DOHH2 (cell line): ENCODE data around the gene BBS9.

Source experiments
- H3F3A ChIP-seq: fragments of 200-600 bp; sonication (generic), shearing (Covaris generic); 2 replicates; pipeline ENCODE4 v1.6.0; 2016; ENCODE audit warnings: antibody characterized with exemption, mild to moderate bottlenecking; ENCODE audit not compliant: control insufficient read depth, insufficient read depth
- H3K27ac ChIP-seq: fragments of 200-600 bp; sonication (generic); 2 replicates; pipeline ENCODE4 v1.5.1; 2014; ENCODE audit warnings: low read depth, mild to moderate bottlenecking, low read length, moderate library complexity
- H3K27me3 ChIP-seq: fragments of 200-600 bp; sonication (generic); 2 replicates; pipeline ENCODE4 v1.6.1; 2014; ENCODE audit warnings: mild to moderate bottlenecking, low read length, mixed read lengths; ENCODE audit not compliant: control insufficient read depth
- H3K36me3 ChIP-seq: fragments of 200-600 bp; sonication (generic); 2 replicates; pipeline ENCODE4 v1.6.1; 2014; ENCODE audit warnings: mild to moderate bottlenecking, low read length, moderate library complexity, mixed read lengths; ENCODE audit not compliant: control insufficient read depth
- H3K4me1 ChIP-seq: fragments of 200-600 bp; sonication (generic); 2 replicates; pipeline ENCODE4 v1.6.1; 2014; ENCODE audit warnings: mild to moderate bottlenecking, low read length, mixed read lengths; ENCODE audit not compliant: control insufficient read depth
- H3K4me2 ChIP-seq: fragments of 200-600 bp; sonication (generic); 2 replicates; pipeline ENCODE4 v1.6.0; 2014; ENCODE audit warnings: mild to moderate bottlenecking, low read length, moderate library complexity
- H3K4me3 ChIP-seq: fragments of 200-600 bp; sonication (generic); 2 replicates; pipeline ENCODE4 v1.5.1; 2014; ENCODE audit warnings: mild to moderate bottlenecking, low read length, mixed read lengths
- H3K79me2 ChIP-seq: fragments of 200-600 bp; sonication (generic); 2 replicates; pipeline ENCODE4 v1.6.1; 2014; ENCODE audit warnings: mild to moderate bottlenecking, low read length, mixed read lengths; ENCODE audit not compliant: control insufficient read depth
- H3K9me2 ChIP-seq: fragments of 200-600 bp; sonication (generic); replicated peaks from 2 replicates; pipeline ENCODE4 v1.6.1; 2014; ENCODE audit warnings: mild to moderate bottlenecking, low read length, mixed read lengths; ENCODE audit not compliant: control insufficient read depth
- H3K9me3 ChIP-seq: fragments of 200-600 bp; sonication (generic); 2 replicates; pipeline ENCODE4 v1.6.1; 2014; ENCODE audit warnings: antibody characterized with exemption, low read length, mixed read lengths; ENCODE audit not compliant: control insufficient read depth, insufficient read depth
- H4K20me1 ChIP-seq: fragments of 200-600 bp; sonication (generic); 2 replicates; pipeline ENCODE4 v1.6.0; 2014; ENCODE audit warnings: low read depth, mild to moderate bottlenecking, antibody characterized with exemption, low read length, moderate library complexity; ENCODE audit not compliant: control insufficient read depth, insufficient read depth
- EZH2phosphoT487 ChIP-seq: fragments of 200-600 bp; sonication (generic); IDR thresholded peaks from 2 replicates; pipeline ENCODE4 v1.6.1; 2017; ENCODE audit warnings: borderline replicate concordance, mild to moderate bottlenecking, antibody characterized with exemption, low read length, moderate library complexity, mixed read lengths
- TF ChIP-seq, protein P1 (sequence below): fragments of 200-600 bp; sonication (generic); IDR thresholded peaks from one replicate; pipeline ENCODE4 v1.5.1; 2014; ENCODE audit warnings: antibody characterized with exemption, mild to moderate bottlenecking, low read depth, low read length; ENCODE audit not compliant: poor library complexity, severe bottlenecking

The BBS9 gene

DNA sequence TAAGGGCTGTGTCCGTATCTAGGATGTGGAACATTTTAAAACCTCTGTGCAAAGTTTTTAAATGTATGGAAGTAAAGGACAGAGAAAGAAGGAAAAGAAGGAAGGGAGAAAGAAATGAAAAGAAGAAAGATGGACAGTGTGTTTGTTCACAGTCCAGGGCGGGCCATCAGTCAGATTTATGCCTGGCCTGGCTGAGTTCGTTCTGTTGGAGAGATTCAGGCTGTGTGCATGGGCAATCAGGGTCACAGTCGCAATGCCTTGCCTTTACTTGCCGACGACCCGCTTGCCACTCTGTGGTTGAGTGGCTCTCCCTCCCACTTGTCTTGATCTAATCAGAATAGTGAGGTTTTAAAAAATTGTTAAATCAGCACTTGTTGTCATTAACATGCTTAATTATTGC, 406.6 kb downstream of the BBS9 start:
- H3K4me1 ChIP-seq: no peaks in the 10 kb centered on the region
- H3K9me2 ChIP-seq: no peaks in the 10 kb centered on the region; the same call in 1 of the 2 replicates
- peaks cover 11% of the 10 kb centered on the region; the same call in 1 of the 2 replicates for H3K9me3 ChIP-seq
- H3F3A ChIP-seq: no peaks in the 10 kb centered on the region
- no peaks in the 10 kb centered on the region for H3K79me2 ChIP-seq
- TF ChIP-seq EZH2phosphoT487: no peak
- TF ChIP-seq, protein P1, sequence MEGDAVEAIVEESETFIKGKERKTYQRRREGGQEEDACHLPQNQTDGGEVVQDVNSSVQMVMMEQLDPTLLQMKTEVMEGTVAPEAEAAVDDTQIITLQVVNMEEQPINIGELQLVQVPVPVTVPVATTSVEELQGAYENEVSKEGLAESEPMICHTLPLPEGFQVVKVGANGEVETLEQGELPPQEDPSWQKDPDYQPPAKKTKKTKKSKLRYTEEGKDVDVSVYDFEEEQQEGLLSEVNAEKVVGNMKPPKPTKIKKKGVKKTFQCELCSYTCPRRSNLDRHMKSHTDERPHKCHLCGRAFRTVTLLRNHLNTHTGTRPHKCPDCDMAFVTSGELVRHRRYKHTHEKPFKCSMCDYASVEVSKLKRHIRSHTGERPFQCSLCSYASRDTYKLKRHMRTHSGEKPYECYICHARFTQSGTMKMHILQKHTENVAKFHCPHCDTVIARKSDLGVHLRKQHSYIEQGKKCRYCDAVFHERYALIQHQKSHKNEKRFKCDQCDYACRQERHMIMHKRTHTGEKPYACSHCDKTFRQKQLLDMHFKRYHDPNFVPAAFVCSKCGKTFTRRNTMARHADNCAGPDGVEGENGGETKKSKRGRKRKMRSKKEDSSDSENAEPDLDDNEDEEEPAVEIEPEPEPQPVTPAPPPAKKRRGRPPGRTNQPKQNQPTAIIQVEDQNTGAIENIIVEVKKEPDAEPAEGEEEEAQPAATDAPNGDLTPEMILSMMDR: no peak
- H3K27ac ChIP-seq: no peak overlapping the region
- H3K36me3 ChIP-seq: no peaks in the 10 kb centered on the region
- no peak overlapping the region for H3K4me2 ChIP-seq
- H3K4me3 ChIP-seq: no peak overlapping the region
- H4K20me1 ChIP-seq: no peaks in the 10 kb centered on the region
- H3K27me3 ChIP-seq: no peaks in the 10 kb centered on the region

DNA sequence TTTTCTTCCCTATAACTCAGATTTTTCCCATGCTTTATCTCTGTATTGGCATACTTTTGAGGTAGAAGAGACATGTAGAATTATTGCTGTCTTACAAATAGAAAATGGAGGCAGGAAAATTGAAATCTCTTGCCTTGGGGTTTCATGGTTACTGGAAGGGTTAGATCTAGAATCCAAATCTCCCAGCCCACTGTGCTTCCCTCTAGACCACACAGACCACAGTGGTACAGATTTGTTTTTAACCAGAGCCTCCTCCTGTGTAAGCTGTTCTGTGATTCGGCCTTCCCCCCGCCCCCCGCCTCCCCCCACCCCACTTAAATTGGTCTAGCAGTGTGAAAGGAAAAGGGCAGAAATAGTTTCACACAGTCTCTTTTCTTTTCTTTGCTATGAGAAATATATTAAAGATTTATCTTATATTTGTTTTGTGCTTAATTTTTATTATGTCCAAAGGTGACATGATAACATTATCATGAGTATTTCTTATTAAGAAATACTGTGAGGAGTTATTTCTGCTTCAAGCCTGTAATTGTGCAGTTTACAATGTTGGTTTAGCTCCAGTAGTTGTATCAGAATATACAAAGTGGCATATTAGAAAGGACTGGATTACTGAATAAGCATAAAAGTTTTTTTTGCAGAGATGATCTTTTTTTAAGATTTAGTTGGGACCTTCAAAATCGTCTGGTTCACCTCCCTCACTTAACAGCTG, 407.2 kb downstream of the BBS9 start:
- TF ChIP-seq, protein P1: no peak
- TF ChIP-seq EZH2phosphoT487: no peak
- H3K9me2 ChIP-seq: no peaks in the 10 kb centered on the region; the same call in 1 of the 2 replicates
- H3K36me3 ChIP-seq: no peaks in the 10 kb centered on the region
- H3K4me1 ChIP-seq: no peaks in the 10 kb centered on the region
- no peak overlapping the region for H3K27ac ChIP-seq
- no peaks in the 10 kb centered on the region for H3K27me3 ChIP-seq
- no peaks in the 10 kb centered on the region for H3K79me2 ChIP-seq
- H3K4me2 ChIP-seq: no peak overlapping the region
- H4K20me1 ChIP-seq: no peaks in the 10 kb centered on the region
- H3K4me3 ChIP-seq: no peak overlapping the region
- H3F3A ChIP-seq: no peaks in the 10 kb centered on the region
- peaks cover 13% of the 10 kb centered on the region; the same call in 1 of the 2 replicates for H3K9me3 ChIP-seq

DNA sequence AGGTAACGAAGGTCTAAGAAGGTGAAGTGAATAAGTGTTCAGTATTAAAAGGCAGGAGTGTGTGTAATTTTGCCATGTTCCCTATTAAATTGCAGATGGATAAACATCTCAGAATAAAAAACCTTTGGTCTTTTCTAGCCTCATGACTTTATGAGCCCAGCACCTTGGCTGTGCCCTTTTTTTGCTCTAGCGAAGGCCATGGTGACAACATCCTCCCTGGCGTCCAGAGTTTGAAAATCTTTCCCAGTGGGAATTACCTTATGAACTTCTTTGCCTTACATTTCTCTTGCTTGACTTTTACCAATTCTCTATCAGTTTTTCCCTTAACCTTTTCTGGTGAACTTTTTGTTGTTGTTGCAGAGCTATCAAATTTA, 407.7 kb downstream of the BBS9 start:
- Histone ChIP-seq H3K27me3 (no peaks in the 10 kb centered on the region), H3K9me3 (peaks cover 13% of the 10 kb centered on the region; the same call in 1 of the 2 replicates), H3K4me2 (no peak overlapping the region), H3K27ac (no peak overlapping the region), H3K4me1 (no peaks in the 10 kb centered on the region), H3K79me2 (no peaks in the 10 kb centered on the region), H3F3A (no peaks in the 10 kb centered on the region), H4K20me1 (no peaks in the 10 kb centered on the region), H3K4me3 (no peak overlapping the region), H3K36me3 (no peaks in the 10 kb centered on the region), H3K9me2 (no peaks in the 10 kb centered on the region; the same call in 1 of the 2 replicates)
- no peak for TF ChIP-seq EZH2phosphoT487
- TF ChIP-seq, protein P1: no peak
